Panc1 (cell line): Measurements from ENCODE around the gene PRRT4. TPM values are rescaled to one million over a fixed set of nuclear protein-coding genes. Genes with fewer than 3 reads are reported as not detected.

Source experiments
- ATAC-seq: fragments of 200-7000 bp; cut with Tn5 transposase; 2 replicates; pipeline ENCODE4 v1.9.1; 2020; ENCODE audit warnings: mild to moderate bottlenecking, moderate library complexity
- BruUV-seq: library from RNA; stranded (reverse); fragments of 400-500 nt; replicated peaks from 2 replicates; lab custom pipeline; 2021; lab: Mats Ljungman, UMichigan
- CTCF ChIA-PET: fragments of 300-600 bp; sonication (Branson Sonifier 250); formaldehyde crosslinking; loops from one replicate; lab custom pipeline; 2022; ENCODE audit warnings: antibody characterized with exemption; lab: Charles Lee
- POLR2A ChIA-PET: fragments of 300-600 bp; sonication (Branson Sonifier 250); formaldehyde crosslinking; loops from one replicate; lab custom pipeline; 2022; ENCODE audit warnings: antibody characterized with exemption; lab: Charles Lee
- DNase-seq: peaks from one replicate; pipeline ENCODE4 v3.0.0-alpha.2; 2010; ENCODE audit warnings: low read depth, low spot score
- H3K27ac ChIP-seq: 2 replicates; pipeline ENCODE4 v1.5.1; 2011; ENCODE audit warnings: mild to moderate bottlenecking, low read length, inconsistent platforms
- H3K27me3 ChIP-seq: fragments of 200-500 bp; sonication (Bioruptor generic); 2 replicates; pipeline ENCODE4 v1.6.0; 2014; ENCODE audit warnings: low read length, inconsistent platforms; ENCODE audit not compliant: control insufficient read depth, insufficient read depth
- H3K36me3 ChIP-seq: fragments of 200-500 bp; sonication (Bioruptor generic); 2 replicates; pipeline ENCODE4 v1.5.1; 2014; ENCODE audit warnings: inconsistent platforms, mild to moderate bottlenecking, low read length, moderate library complexity; ENCODE audit not compliant: control insufficient read depth, insufficient read depth
- H3K4me1 ChIP-seq: 2 replicates; pipeline ENCODE4 v1.5.1; 2011; ENCODE audit warnings: inconsistent platforms, mild to moderate bottlenecking, low read length, moderate library complexity; ENCODE audit not compliant: control insufficient read depth, insufficient read depth
- H3K4me3 ChIP-seq, 2 experiments: 2 replicates each; pipeline ENCODE4 v1.5.1; 2011 to 2012; ENCODE audit warnings: low read depth in 2 of 2, low read length in 2 of 2, mild to moderate bottlenecking in 2 of 2, inconsistent platforms in 1 of 2, moderate library complexity in 1 of 2
- H3K9me3 ChIP-seq: fragments of 200-500 bp; sonication (Bioruptor generic); 2 replicates; pipeline ENCODE4 v1.5.1; 2014; ENCODE audit warnings: low read depth, mild to moderate bottlenecking, inconsistent platforms, low read length, moderate library complexity; ENCODE audit not compliant: control insufficient read depth, insufficient read depth
- POLR2AphosphoS5 ChIP-seq: IDR thresholded peaks from 2 replicates; pipeline ENCODE4 v1.6.1; 2012; ENCODE audit warnings: mild to moderate bottlenecking, low read depth, low read length, moderate library complexity
- REST ChIP-seq, 2 experiments: IDR thresholded peaks; 2 replicates each; pipeline ENCODE4 v1.6.1; 2011 to 2012; ENCODE audit warnings: low read depth in 2 of 2, control low read depth in 1 of 2, low read length in 1 of 2, mild to moderate bottlenecking in 1 of 2, moderate library complexity in 1 of 2; ENCODE audit not compliant: insufficient read depth in 1 of 2
- SIN3A ChIP-seq: IDR thresholded peaks from 2 replicates; pipeline ENCODE4 v1.6.1; 2012; ENCODE audit warnings: low read depth, mild to moderate bottlenecking, low read length, moderate library complexity, borderline replicate concordance; ENCODE audit not compliant: insufficient read depth
- TCF7L2 ChIP-seq: IDR thresholded peaks from 2 replicates; pipeline ENCODE4 v1.6.1; 2011; ENCODE audit warnings: mild to moderate bottlenecking, low read depth, low read length, inconsistent platforms
- in situ Hi-C: cut with HindIII; loops from 2 replicates; pipeline ENCODE4 v1.10.0; 2016; ENCODE audit warnings: low sequenced_read_pairs, low pct_unique_long_range_greater_than_20kb
- intact Hi-C: fragments of 100-400 bp; cut with micrococcal nuclease; formaldehyde crosslinking; loops from one replicate; pipeline ENCODE4 v1.10.0; 2022; ENCODE audit not compliant: unreplicated experiment
- total RNA-seq: library from RNA; stranded (reverse); gene quantifications from one replicate; pipeline ENCODE4 v1.2.1, GENCODE V29; 2021; ENCODE audit not compliant: unreplicated experiment
- TF ChIP-seq, protein P1 (sequence below): fragments of 450-650 bp; IDR thresholded peaks from 2 replicates; pipeline ENCODE4 v1.5.1; 2017; ENCODE audit warnings: mild to moderate bottlenecking

The PRRT4 gene
- total RNA-seq, 1 experiment from 2014 or later, result 0.77 TPM

GRCh38 chr7:128393526-128394330 lies 32.2 kb upstream of the PRRT4 start:
- no TSS peak for BruUV-seq
- Histone ChIP-seq H3K27ac (no peak overlapping the region), H3K27me3 (no peaks in the 10 kb centered on the region), H3K36me3 (peaks cover 12% of the 10 kb centered on the region; the same call in 1 of the 2 replicates), H3K4me1 (0 out of 2 replicates have a peak, but pooled peaks cover 5% of the 10 kb centered on the region), H3K4me3 (no peak overlapping the region), H3K9me3 (no peaks in the 10 kb centered on the region)
- TF ChIP-seq TCF7L2 (no peak), SIN3A (no peak), REST (IDR thresholded peaks at IDR 0.05; ENCODE audit: insufficient read depth in 1 of 2, low read depth in 2 of 2, low read length in 1 of 2) (no peak), POLR2AphosphoS5 (no peak)
- TF ChIP-seq, protein P1, sequence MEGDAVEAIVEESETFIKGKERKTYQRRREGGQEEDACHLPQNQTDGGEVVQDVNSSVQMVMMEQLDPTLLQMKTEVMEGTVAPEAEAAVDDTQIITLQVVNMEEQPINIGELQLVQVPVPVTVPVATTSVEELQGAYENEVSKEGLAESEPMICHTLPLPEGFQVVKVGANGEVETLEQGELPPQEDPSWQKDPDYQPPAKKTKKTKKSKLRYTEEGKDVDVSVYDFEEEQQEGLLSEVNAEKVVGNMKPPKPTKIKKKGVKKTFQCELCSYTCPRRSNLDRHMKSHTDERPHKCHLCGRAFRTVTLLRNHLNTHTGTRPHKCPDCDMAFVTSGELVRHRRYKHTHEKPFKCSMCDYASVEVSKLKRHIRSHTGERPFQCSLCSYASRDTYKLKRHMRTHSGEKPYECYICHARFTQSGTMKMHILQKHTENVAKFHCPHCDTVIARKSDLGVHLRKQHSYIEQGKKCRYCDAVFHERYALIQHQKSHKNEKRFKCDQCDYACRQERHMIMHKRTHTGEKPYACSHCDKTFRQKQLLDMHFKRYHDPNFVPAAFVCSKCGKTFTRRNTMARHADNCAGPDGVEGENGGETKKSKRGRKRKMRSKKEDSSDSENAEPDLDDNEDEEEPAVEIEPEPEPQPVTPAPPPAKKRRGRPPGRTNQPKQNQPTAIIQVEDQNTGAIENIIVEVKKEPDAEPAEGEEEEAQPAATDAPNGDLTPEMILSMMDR, result no peak
- intact Hi-C loops (no loop called here), in situ Hi-C loops (no loop called here)
- ChIA-PET CTCF (no interaction called here), POLR2A (no interaction called here)
- ATAC-seq (no peak), DNase-seq (no peak)

DNA sequence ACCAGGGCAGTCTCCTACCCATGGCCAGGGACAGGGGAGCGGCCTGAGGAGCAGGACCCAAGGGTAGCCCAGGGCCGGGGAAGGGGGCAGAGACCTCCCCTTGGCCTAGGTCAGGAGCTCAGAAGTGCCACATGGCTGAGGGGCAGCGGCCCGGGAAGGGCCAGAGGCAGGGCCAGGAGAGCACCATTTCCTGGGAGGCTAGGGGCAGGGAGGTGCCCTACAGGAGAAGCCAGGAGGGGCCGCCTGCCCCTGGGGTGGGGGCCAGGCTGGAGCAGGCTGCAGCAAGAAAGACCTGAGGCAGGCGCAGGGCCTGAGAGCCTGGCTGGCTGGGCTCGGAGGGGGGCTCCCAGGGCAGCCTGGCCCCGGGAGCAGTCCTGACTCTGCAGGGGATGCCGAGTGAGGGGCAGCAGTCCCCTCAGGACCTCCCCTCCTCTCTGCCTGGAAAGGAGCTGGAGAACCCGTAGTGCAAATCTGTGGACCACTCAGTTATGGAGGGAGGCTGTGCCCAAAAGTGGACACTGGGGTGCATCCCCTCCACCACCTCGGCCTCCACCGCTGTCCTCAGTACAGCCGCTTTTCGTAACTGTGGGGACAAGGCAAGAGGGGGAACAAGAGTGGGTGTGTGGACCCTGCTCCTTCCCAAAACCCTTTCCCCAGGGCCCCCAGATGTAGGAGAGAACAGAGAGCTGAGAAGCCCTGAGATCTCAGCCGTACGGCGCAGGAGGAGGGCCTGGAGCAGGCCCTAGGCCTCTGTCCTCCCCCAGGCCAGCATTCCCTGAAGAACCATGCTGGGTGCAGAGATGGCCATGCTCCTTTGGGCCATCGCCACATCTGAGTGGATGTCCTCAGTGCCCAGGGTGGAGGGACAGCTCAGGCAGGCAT lies 31.2 kb upstream of the PRRT4 start:
- intact Hi-C loops, result no loop called here
- TF ChIP-seq REST (IDR thresholded peaks at IDR 0.05; ENCODE audit: insufficient read depth in 1 of 2, low read depth in 2 of 2, low read length in 1 of 2) (no peak), TCF7L2 (no peak), POLR2AphosphoS5 (no peak), SIN3A (no peak)
- TF ChIP-seq, protein P1, result no peak
- Histone ChIP-seq H3K4me1 (0 out of 2 replicates have a peak, but pooled peaks cover 5% of the 10 kb centered on the region), H3K27me3 (no peaks in the 10 kb centered on the region), H3K27ac (no peak overlapping the region), H3K4me3 (no peak overlapping the region), H3K36me3 (peaks cover 6% of the 10 kb centered on the region; the same call in 1 of the 2 replicates), H3K9me3 (no peaks in the 10 kb centered on the region)
- ATAC-seq (no peak), DNase-seq (no peak)
- in situ Hi-C loops, result no loop called here
- ChIA-PET CTCF (no interaction called here), POLR2A (no interaction called here)
- no TSS peak for BruUV-seq
